Bronchial epithelial cell (primary cell): ENCODE measurements around the gene CFAP74. TPM values are rescaled to one million over a fixed set of nuclear protein-coding genes. Genes with fewer than 3 reads are reported as not detected.

ENCODE experiments used
- DNase-seq: peaks from one replicate; pipeline ENCODE4 v3.0.0-alpha.2; 2010; ENCODE audit warnings: low read depth
- FAIRE-seq: peaks from 2 replicates; lab custom pipeline; 2011; peaks lifted over from hg19 to GRCh38; lab: Jason Lieb, UNC
- H3K27me3 ChIP-seq: 2 replicates; pipeline ENCODE4 v1.5.1; 2011; ENCODE audit warnings: low read length; ENCODE audit not compliant: control insufficient read depth, insufficient read depth
- H3K36me3 ChIP-seq: 2 replicates; pipeline ENCODE4 v1.5.1; 2011; ENCODE audit warnings: low read length; ENCODE audit not compliant: control insufficient read depth, insufficient read depth
- H3K4me3 ChIP-seq: 2 replicates; pipeline ENCODE4 v1.5.1; 2011; ENCODE audit warnings: mild to moderate bottlenecking, low read depth, low read length, control low read depth
- total RNA-seq: library from RNA; depleted of rRNA; stranded (reverse); fragments of >200 nt; gene quantifications from 2 replicates; pipeline ENCODE4 v1.2.1, GENCODE V29; 2014
- TF ChIP-seq, protein P1 (sequence below): IDR thresholded peaks from 2 replicates; pipeline ENCODE4 v1.5.1; 2011; ENCODE audit warnings: mild to moderate bottlenecking, moderate library complexity, low read length, control low read depth, inconsistent platforms; ENCODE audit not compliant: insufficient read depth, severe bottlenecking

CFAP74 gene
- total RNA-seq, 1 donor from 2014 or later = not detected

- H3K4me3 ChIP-seq = no peak overlapping the region
- TF ChIP-seq, protein P1, sequence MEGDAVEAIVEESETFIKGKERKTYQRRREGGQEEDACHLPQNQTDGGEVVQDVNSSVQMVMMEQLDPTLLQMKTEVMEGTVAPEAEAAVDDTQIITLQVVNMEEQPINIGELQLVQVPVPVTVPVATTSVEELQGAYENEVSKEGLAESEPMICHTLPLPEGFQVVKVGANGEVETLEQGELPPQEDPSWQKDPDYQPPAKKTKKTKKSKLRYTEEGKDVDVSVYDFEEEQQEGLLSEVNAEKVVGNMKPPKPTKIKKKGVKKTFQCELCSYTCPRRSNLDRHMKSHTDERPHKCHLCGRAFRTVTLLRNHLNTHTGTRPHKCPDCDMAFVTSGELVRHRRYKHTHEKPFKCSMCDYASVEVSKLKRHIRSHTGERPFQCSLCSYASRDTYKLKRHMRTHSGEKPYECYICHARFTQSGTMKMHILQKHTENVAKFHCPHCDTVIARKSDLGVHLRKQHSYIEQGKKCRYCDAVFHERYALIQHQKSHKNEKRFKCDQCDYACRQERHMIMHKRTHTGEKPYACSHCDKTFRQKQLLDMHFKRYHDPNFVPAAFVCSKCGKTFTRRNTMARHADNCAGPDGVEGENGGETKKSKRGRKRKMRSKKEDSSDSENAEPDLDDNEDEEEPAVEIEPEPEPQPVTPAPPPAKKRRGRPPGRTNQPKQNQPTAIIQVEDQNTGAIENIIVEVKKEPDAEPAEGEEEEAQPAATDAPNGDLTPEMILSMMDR = no peak
- DNase-seq (no peak), FAIRE-seq (no peak)
- no peaks in the 10 kb centered on the region for H3K36me3 ChIP-seq
- H3K27me3 ChIP-seq = no peaks in the 10 kb centered on the region
These were observed 9.1 kb downstream of the CFAP74 start for GRCh38 chr1:1994536-1994935.

- FAIRE-seq (no peak), DNase-seq (no peak)
- TF ChIP-seq, protein P1 = no peak
- H3K36me3 ChIP-seq = no peaks in the 10 kb centered on the region
- H3K27me3 ChIP-seq = no peaks in the 10 kb centered on the region
- H3K4me3 ChIP-seq = no peak overlapping the region
These were observed 13.4 kb downstream of the CFAP74 start for GRCh38 chr1:1990222-1990621.

DNA sequence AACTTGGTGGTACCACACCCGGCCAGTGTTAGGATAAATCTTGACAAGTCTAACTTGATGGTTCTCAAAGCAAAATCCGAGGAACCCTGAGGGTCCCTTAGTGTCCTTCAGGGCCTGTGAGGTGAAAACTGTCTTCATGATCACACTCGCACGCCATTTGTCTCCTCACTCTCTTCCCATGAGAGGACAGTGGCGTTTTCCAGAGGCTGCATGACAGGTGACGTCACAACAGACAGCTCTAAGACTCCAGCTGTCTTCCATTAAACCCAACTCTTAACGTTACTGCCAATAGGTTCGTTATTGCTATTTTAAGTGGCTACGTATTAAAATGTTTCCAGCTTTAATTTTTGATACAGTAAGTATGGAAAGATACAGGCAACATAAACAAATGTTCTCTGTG, 13.8 kb downstream of the CFAP74 start:
- Histone ChIP-seq H3K27me3 (no peaks in the 10 kb centered on the region), H3K4me3 (no peak overlapping the region), H3K36me3 (no peaks in the 10 kb centered on the region)
- DNase-seq = no peak
- TF ChIP-seq, protein P1 = no peak
- no peak for FAIRE-seq

- Histone ChIP-seq H3K4me3 (no peak overlapping the region), H3K27me3 (no peaks in the 10 kb centered on the region), H3K36me3 (no peaks in the 10 kb centered on the region)
- DNase-seq = no peak
- FAIRE-seq = no peak
- TF ChIP-seq, protein P1 = no peak
These were observed 14.5 kb downstream of the CFAP74 start for GRCh38 chr1:1989102-1989542.

DNA sequence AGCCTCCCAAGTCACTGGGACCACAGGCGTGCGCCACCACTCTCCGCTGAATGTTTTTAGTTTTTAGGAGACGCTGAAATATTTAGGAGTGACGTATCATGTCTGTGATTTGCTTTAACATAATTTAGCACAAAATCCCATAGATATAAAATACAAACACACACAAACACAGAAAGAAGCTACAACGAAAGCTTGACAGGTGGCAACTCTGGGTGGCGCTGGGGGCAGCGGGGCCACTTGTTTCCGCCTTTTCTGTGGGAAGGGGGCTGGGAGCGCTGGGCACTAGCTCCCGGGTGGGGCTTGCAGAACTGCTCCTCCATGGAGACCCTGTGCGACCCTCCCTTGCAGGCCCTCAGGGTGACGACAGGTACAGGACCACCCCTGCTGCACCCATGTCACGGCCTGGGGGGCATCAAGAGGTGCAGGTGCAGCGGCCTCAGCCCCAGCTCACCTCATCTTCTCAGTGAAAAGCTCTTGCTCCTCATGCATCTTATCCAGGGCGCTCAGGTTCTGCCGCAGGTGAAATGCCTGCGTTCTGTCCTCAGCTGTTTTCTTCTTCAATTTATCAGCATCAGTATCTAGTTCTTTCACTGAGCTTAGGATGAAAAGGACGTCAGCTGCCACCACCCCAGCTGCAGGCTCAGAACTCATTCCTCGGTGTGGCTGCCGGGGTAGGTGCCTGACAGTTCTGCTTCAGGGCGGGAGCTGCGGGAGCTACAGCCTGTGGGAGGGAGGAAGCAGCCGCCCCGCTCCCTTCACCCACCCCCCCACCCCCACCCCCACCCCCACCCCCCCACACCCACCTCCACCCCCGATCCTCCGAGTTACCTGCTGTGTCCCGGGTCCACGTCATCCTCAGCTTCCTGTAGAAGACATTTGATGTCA, 15.3 kb downstream of the CFAP74 start:
- Histone ChIP-seq H3K27me3 (no peaks in the 10 kb centered on the region), H3K36me3 (no peaks in the 10 kb centered on the region), H3K4me3 (no peak overlapping the region)
- TF ChIP-seq, protein P1 = no peak
- FAIRE-seq (no peak), DNase-seq (no peak)
